Osteoblast (primary cell): ENCODE measurements around the gene CDK18. TPM values are rescaled to one million over a fixed set of nuclear protein-coding genes. Genes with fewer than 3 reads are reported as not detected.
A peak's percentile ranks its signal among the peaks of the same experiment; 100 is the strongest.

Experiments used
- DNase-seq: peaks from one replicate; pipeline ENCODE4 v3.0.0; 2011; ENCODE audit warnings: low spot score, mixed read lengths; ENCODE audit not compliant: insufficient read length; ENCODE audit errors: missing footprints
- H2AFZ ChIP-seq: 2 replicates; pipeline ENCODE4 v1.6.0; 2011; ENCODE audit warnings: mild to moderate bottlenecking, low read length
- H3K27ac ChIP-seq: 2 replicates; pipeline ENCODE4 v1.5.1; 2011; ENCODE audit warnings: mild to moderate bottlenecking, low read depth, low read length, moderate library complexity
- H3K27me3 ChIP-seq: 2 replicates; pipeline ENCODE4 v1.6.0; 2012; ENCODE audit warnings: mild to moderate bottlenecking, control low read depth, inconsistent platforms, low read length, moderate library complexity; ENCODE audit not compliant: insufficient read depth
- H3K36me3 ChIP-seq: 2 replicates; pipeline ENCODE4 v1.5.1; 2011; ENCODE audit warnings: mild to moderate bottlenecking, low read length, control low read depth, moderate library complexity; ENCODE audit not compliant: insufficient read depth
- H3K4me1 ChIP-seq: 2 replicates; pipeline ENCODE4 v1.5.1; 2011; ENCODE audit warnings: mild to moderate bottlenecking, low read length, control low read depth, moderate library complexity; ENCODE audit not compliant: insufficient read depth
- H3K4me2 ChIP-seq: 2 replicates; pipeline ENCODE4 v1.6.0; 2011; ENCODE audit warnings: mild to moderate bottlenecking, low read length; ENCODE audit not compliant: insufficient read depth
- H3K4me3 ChIP-seq: fragments of 200-600 bp; sonication (generic); 3 replicates; pipeline ENCODE4 v1.5.1; 2012; ENCODE audit warnings: mild to moderate bottlenecking, low read length, inconsistent platforms; ENCODE audit not compliant: insufficient read depth
- H3K79me2 ChIP-seq: 2 replicates; pipeline ENCODE4 v1.6.0; 2012; ENCODE audit warnings: mild to moderate bottlenecking, low read length, control low read depth, inconsistent platforms; ENCODE audit not compliant: insufficient read depth
- H3K9me3 ChIP-seq: 2 replicates; pipeline ENCODE4 v1.5.1; 2011; ENCODE audit warnings: low read depth, low read length, control low read depth
- H4K20me1 ChIP-seq: 2 replicates; pipeline ENCODE4 v1.6.0; 2012; ENCODE audit warnings: mild to moderate bottlenecking, low read length, control low read depth; ENCODE audit not compliant: insufficient read depth
- total RNA-seq: library from RNA; depleted of rRNA; stranded (reverse); fragments of >200 nt; gene quantifications from 2 replicates; pipeline ENCODE4 v1.2.3, GENCODE V29; 2012
- TF ChIP-seq, protein P1 (sequence below): IDR thresholded peaks from 2 replicates; pipeline ENCODE4 v1.5.1; 2011; ENCODE audit warnings: mild to moderate bottlenecking, low read depth, low read length, moderate library complexity; ENCODE audit errors: extremely low read depth

Gene CDK18
- total RNA-seq, 1 donor: 0.72 TPM

- no peak for DNase-seq
- Histone ChIP-seq H3K9me3 (no peaks in the 10 kb centered on the region), H2AFZ (no peak overlapping the region), H3K4me2 (no peak overlapping the region), H3K4me1 (peaks cover 11% of the 10 kb centered on the region), H3K4me3 (no peak overlapping the region), H3K27ac (no peak overlapping the region), H3K27me3 (peaks cover 12% of the 10 kb centered on the region), H3K79me2 (no peaks in the 10 kb centered on the region), H4K20me1 (no peaks in the 10 kb centered on the region), H3K36me3 (no peaks in the 10 kb centered on the region)
- TF ChIP-seq, protein P1, sequence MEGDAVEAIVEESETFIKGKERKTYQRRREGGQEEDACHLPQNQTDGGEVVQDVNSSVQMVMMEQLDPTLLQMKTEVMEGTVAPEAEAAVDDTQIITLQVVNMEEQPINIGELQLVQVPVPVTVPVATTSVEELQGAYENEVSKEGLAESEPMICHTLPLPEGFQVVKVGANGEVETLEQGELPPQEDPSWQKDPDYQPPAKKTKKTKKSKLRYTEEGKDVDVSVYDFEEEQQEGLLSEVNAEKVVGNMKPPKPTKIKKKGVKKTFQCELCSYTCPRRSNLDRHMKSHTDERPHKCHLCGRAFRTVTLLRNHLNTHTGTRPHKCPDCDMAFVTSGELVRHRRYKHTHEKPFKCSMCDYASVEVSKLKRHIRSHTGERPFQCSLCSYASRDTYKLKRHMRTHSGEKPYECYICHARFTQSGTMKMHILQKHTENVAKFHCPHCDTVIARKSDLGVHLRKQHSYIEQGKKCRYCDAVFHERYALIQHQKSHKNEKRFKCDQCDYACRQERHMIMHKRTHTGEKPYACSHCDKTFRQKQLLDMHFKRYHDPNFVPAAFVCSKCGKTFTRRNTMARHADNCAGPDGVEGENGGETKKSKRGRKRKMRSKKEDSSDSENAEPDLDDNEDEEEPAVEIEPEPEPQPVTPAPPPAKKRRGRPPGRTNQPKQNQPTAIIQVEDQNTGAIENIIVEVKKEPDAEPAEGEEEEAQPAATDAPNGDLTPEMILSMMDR: no peak
Measured at GRCh38 chr1:205542367-205542766, 37.9 kb downstream of the CDK18 start.

DNA sequence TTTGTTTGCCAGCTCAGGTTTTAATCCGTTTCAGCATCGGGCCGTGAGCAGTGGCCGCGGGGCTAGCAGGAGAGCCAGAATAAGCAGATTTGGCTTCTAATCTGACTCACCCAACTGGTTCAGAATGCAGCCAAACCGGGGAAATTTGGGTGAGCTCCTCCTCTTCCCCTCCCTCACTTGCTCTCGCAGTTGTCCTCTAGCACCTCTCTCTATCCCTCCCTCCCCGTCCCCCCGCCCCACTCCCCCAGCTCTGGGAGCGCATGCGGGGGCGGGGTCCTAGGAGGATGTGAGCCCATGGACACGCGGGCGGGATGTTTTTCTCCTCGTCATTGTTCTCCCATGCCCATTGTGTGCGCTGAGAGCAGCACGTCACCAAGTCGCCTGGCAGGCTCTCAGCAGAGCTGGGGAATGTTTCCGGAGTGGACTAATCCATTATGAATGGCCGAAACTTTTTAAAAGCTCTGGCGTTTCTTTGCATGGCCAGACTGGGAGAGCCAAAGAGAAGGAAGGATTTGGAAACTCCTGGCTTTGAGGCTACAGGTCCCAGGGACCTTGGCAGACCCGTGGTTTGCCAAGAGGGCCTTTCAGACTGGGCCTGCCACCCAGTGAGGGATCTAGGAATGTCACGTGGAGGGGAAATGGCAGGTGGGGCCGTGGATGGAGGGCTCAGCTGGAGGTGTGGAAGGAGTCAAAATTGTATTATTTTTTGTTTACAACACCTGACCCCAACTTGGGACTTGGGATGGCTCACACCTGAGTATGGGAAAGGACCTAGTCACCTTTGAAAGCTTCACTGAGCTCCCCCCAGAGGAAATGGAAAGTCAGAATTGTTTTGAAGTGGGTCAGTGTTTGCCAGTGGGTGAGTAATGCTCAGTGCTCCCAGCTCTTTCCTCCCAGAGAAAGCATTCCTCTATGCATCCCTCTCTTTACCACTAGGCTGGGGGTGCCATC, 39.2 kb downstream of the CDK18 start:
- peaks cover 21% of the 10 kb centered on the region for H3K27me3 ChIP-seq
- H3K9me3 ChIP-seq: no peaks in the 10 kb centered on the region
- H3K4me1 ChIP-seq: peaks cover 11% of the 10 kb centered on the region
- DNase-seq: peak; percentile 96
- TF ChIP-seq, protein P1: peak; percentile 5
- peak overlapping the region; percentile 67 for H3K4me3 ChIP-seq
- peak overlapping the region; percentile 86 for H2AFZ ChIP-seq
- no peaks in the 10 kb centered on the region for H3K79me2 ChIP-seq
- peak overlapping the region; percentile 82 for H3K4me2 ChIP-seq
- H3K36me3 ChIP-seq: no peaks in the 10 kb centered on the region
- H3K27ac ChIP-seq: peak overlapping the region; percentile 87
- H4K20me1 ChIP-seq: no peaks in the 10 kb centered on the region

GRCh38 chr1:205545001-205545919, 40.8 kb downstream of the CDK18 start:
- peaks cover 19% of the 10 kb centered on the region for H3K27me3 ChIP-seq
- no peaks in the 10 kb centered on the region for H3K79me2 ChIP-seq
- no peaks in the 10 kb centered on the region for H4K20me1 ChIP-seq
- TF ChIP-seq, protein P1: no peak
- no peak overlapping the region for H3K27ac ChIP-seq
- DNase-seq: peak; percentile 45
- H2AFZ ChIP-seq: no peak overlapping the region
- H3K4me1 ChIP-seq: peaks cover 11% of the 10 kb centered on the region
- H3K36me3 ChIP-seq: no peaks in the 10 kb centered on the region
- no peak overlapping the region for H3K4me2 ChIP-seq
- no peaks in the 10 kb centered on the region for H3K9me3 ChIP-seq
- H3K4me3 ChIP-seq: no peak overlapping the region
